ENCODE data around the gene CLEC18B. TPM values are rescaled to one million over a fixed set of nuclear protein-coding genes. Genes with fewer than 3 reads are reported as not detected.

Gene CLEC18B
- total RNA-seq, 4 donors from 2014 or later, result 0.32 to 1.4 TPM; not detected in 2

GRCh38 chr16:74439685-74440084 is 18.4 kb upstream of the CLEC18B start:
- no peak overlapping the region for H3K27ac ChIP-seq
- in situ Hi-C loops (cut with MboI; ENCODE audit: low pct_ligation_motif_present in 1 of 4, low pct_unique_long_range_greater_than_20kb in 1 of 4, low sequenced_read_pairs in 3 of 4), result loop anchor here in 1 of 4 donors (10.0 kb wide), 1 partner anchor 125 kb away; no protein-coding TSS in a partner anchor
- H3K4me3 ChIP-seq, result no peak overlapping the region
- TF ChIP-seq POLR2A (IDR thresholded peaks at IDR 0.05) (no peak), CTCF (IDR thresholded peaks at IDR 0.05) (no peak), POLR2AphosphoS5 (IDR thresholded peaks at IDR 0.05) (no peak), EP300 (IDR thresholded peaks at IDR 0.05; ENCODE audit: low read depth) (no peak)
- intact Hi-C loops (cut with DNase I; ENCODE audit: low total_unique reads), result no loop called here
- DNase-seq, result no peak
- H3K27me3 ChIP-seq, result no peaks in the 10 kb centered on the region
- H3K36me3 ChIP-seq, result no peaks in the 10 kb centered on the region
- WGBS, 2 donors (ENCODE audit: low coverage in 1 of 2), result 58 to 75% methylated on average over 3 to 7 of the region's 7 CpGs
- H3K9me3 ChIP-seq, result no peaks in the 10 kb centered on the region
- H3K4me1 ChIP-seq, result no peaks in the 10 kb centered on the region

- WGBS, 2 donors (ENCODE audit: low coverage in 1 of 2), result 62 to 76% methylated on average over 4 to 7 of the region's 7 CpGs
Measured at GRCh38 chr16:74438492-74438979, 17.3 kb upstream of the CLEC18B start.

GRCh38 chr16:74431516-74431915 is 10.2 kb upstream of the CLEC18B start:
- intact Hi-C loops (cut with DNase I; ENCODE audit: low total_unique reads), result no loop called here

More at GRCh38 chr16:74438492-74438979, 17.3 kb upstream of the CLEC18B start:
- H3K27me3 ChIP-seq, result no peaks in the 10 kb centered on the region
- no peak overlapping the region for H3K27ac ChIP-seq
- H3K4me3 ChIP-seq, result no peak overlapping the region
- H3K4me1 ChIP-seq, result no peaks in the 10 kb centered on the region
- H3K9me3 ChIP-seq, result no peaks in the 10 kb centered on the region
- no peaks in the 10 kb centered on the region for H3K36me3 ChIP-seq
- no peak for DNase-seq
- intact Hi-C loops (cut with DNase I; ENCODE audit: low total_unique reads) (no loop called here), in situ Hi-C loops (cut with MboI; ENCODE audit: low pct_ligation_motif_present in 1 of 4, low pct_unique_long_range_greater_than_20kb in 1 of 4, low sequenced_read_pairs in 3 of 4) (loop anchor here in 1 of 4 donors (10.0 kb wide), 1 partner anchor 124 kb away; no protein-coding TSS in a partner anchor)
- no peak for TF ChIP-seq POLR2A (IDR thresholded peaks at IDR 0.05)
- no peak for TF ChIP-seq CTCF (IDR thresholded peaks at IDR 0.05)
- TF ChIP-seq EP300 (IDR thresholded peaks at IDR 0.05; ENCODE audit: low read depth), result no peak
- TF ChIP-seq POLR2AphosphoS5 (IDR thresholded peaks at IDR 0.05), result no peak

More at GRCh38 chr16:74431516-74431915, 10.2 kb upstream of the CLEC18B start:
- DNase-seq, result no peak
- H3K9me3 ChIP-seq, result no peaks in the 10 kb centered on the region
- no peaks in the 10 kb centered on the region for H3K27me3 ChIP-seq
- 83% methylated on average over 5 of the region's 5 CpGs; no CpG with 5 or more reads in 1 of the 2 donors for WGBS, 2 donors (ENCODE audit: low coverage in 1 of 2)
- TF ChIP-seq POLR2AphosphoS5 (IDR thresholded peaks at IDR 0.05) (no peak), CTCF (IDR thresholded peaks at IDR 0.05) (no peak), POLR2A (IDR thresholded peaks at IDR 0.05) (no peak), EP300 (IDR thresholded peaks at IDR 0.05; ENCODE audit: low read depth) (no peak)
- no peak overlapping the region for H3K4me3 ChIP-seq
- H3K4me1 ChIP-seq, result no peaks in the 10 kb centered on the region
- no peaks in the 10 kb centered on the region for H3K36me3 ChIP-seq
- no peak overlapping the region for H3K27ac ChIP-seq
- in situ Hi-C loops (cut with MboI; ENCODE audit: low pct_ligation_motif_present in 1 of 4, low pct_unique_long_range_greater_than_20kb in 1 of 4, low sequenced_read_pairs in 3 of 4), result loop anchor here in 1 of 4 donors (10.0 kb wide), 1 partner anchor 117 kb away; no protein-coding TSS in a partner anchor

Measured in transverse colon (tissue), 4 donors.